Endometrium (tissue), 2 donors: ENCODE measurements around the gene CDC20B.
"Not testable (repeated sequence)": the region's sequence is repeated elsewhere in the genome, so short reads cannot be mapped to it uniquely, and the experiment has no call there.

Experiments used
- FAIRE-seq: peaks from 2 replicates; lab custom pipeline; 2012; peaks lifted over from hg19 to GRCh38; lab: Jason Lieb, UNC
- donor health status: control.
- donor health status: control.

The CDC20B gene

DNA sequence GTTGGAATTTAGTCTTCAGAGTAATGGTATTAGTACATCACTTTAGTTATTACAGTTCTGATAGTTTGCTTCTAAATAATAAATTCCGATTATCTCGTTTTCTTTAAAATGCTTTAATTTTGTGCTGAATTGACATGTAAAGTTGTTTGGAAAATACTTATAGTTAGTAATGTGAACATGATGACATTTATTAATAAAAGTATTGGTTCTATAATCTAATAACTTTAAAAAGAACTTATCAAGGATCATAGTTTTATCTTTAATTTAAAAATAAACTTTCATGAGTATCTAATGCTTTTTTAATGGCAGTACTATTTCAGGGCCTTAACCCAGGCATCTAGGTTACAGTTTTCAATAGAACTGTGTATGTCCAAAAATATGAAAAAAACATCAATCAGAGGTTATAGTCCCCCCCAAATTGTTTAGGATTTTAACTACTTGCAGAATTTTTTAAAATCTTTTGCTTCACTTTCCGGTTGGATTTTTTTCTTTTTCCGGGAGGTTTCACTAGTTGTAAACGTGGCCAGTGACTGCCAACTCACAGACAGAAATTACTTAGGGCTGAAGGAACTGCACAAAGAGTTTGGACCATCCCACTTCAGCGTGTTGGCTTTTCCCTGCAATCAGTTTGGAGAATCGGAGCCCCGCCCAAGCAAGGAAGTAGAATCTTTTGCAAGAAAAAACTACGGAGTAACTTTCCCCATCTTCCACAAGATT is 12.3 kb downstream of the CDC20B start:
- FAIRE-seq = peak; percentile 98

DNA sequence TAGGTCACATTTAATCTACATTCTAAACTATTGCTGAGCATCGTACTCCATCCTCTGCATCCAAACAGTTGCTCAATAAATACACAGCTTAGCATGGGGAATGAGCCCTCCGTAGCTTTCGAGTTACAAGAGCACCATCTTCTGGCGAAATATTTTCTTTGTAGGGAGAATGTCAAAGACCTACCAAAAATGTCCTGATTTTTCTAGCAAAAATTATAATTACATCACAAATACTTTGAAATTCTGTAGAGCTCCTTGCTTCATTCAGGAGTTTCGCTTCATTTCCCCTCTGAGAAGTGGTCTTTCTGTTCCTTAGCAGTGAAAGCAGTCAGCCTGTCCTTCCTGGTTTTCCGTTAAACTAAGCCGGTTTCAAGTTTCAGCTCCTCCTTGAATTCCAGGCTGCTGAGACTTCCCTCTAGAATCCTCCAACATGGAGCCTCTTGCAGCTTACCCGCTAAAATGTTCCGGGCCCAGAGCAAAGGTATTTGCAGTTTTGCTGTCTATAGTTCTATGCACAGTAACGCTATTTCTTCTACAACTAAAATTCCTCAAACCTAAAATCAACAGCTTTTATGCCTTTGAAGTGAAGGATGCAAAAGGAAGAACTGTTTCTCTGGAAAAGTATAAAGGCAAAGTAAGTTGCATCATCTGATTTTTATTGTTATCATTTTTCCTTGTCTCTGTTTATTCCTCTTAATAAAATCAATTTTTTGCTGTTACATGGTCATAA is 13.0 kb downstream of the CDC20B start, which contains the start of gene GPX8:
TSS of gene GPX8 (plus strand) at position 409 of the 730 bp plus-strand sequence. CDS start at position 431, 22 bp downstream.
- no peak for FAIRE-seq

DNA sequence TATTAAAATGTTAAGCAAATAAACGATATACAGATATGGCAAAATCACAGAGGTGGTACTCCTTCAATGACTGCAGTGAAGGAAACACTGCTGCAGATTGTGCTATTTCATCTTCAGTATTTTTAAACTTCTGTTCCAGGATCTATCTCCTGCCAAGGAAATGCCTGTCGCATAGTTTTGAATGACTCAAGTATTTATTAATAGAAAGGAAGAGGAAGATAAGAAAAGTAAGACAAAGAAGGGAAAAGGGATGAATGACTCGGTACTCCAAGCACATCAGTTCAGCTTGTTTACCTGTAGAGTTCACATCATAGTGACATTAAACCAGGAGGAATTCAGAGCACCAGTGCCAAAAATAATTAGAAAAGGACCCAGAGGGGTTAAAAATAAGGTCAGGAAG is 18.1 kb downstream of the CDC20B start:
- no peak for FAIRE-seq

DNA sequence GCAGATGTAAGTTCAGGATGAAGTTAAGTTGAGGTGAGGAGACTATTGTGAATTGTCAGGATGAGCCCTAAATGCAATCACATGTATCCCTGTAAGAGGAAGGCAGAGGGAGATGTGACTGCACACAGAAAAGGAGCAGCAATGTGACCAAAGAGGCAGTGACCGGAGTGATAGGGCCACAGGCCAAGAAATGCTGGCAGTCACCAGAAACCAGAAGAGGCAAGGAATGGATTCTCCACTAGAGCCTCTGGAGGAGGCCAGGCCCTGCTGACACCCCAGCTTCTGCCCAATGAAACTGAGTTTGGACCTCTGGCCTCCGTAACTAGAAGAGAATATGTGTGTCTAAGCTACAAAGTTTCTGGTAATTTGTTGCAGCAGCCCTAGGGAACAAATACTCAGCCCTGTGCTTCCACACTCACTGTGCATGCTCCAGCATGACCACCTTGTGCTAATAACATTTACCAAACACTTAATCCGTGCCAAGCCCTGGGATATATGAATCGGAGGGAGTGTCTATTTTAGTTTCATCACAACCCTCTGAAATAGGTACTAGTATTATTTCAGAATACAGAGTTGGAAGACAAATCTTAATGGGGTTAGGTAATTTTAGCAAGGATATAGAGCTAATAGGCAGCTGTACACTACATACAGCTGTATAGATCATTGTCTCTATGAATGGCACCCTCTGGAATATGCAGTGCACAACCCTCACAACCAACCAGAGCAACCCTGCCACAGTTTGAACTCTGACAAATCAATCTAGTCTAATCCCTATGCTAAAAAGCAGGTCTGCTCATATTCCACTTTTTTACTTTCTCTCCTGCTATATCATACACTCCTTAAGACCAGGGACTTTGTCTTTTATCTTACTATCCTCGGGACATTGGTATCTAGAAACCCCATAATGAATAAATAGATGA is 20.8 kb downstream of the CDC20B start:
- no peak for FAIRE-seq

DNA sequence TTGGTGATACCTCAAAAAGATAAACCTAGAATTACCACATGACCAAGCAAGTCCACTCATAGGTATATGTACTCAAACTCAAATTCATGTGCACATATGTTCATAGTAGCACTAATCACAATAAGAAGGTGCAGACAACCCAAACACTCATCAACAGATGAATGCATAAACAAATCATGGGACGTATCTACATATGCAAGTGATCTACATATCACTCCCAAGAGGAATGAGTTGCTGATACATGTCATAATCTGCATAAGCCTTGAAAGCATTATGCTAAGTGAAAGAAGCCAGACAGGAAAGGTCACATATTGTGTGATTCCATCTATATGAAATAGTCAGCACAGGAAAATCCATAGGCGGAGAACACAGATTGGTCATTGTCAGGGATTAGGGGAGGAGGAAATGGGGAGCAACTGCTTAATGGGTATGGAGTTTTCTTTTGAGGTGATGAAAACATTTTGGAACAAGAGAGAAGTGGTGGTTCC is 23.6 kb downstream of the CDC20B start:
- FAIRE-seq = no peak

DNA sequence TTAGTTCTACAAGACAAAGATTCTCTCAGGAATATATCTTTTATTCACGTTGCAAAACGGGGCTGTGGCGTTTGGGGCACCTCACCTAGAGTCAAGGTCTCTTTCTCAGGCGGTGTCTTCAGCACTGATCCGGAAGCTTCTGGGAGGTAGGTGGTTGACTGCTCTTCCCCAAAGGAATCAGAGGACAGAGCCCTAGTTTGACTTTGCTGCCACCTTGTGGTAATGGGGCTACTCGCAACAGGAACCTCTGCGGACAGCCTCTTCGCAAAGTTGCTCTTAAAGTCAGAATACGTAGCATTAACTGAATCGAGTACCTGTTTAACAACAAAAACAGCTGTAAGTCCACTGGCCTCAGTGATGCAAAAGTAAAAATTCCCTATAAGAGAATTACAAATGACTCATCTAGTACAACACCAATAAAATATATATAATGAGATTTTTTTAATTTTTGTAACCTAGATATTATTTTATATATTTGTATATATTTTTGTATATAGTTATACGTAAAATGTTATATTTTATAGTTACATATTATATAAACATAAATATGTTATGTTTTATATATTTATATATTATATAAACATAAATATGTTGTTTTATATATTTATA is 26.3 kb downstream of the CDC20B start:
- FAIRE-seq = no peak

DNA sequence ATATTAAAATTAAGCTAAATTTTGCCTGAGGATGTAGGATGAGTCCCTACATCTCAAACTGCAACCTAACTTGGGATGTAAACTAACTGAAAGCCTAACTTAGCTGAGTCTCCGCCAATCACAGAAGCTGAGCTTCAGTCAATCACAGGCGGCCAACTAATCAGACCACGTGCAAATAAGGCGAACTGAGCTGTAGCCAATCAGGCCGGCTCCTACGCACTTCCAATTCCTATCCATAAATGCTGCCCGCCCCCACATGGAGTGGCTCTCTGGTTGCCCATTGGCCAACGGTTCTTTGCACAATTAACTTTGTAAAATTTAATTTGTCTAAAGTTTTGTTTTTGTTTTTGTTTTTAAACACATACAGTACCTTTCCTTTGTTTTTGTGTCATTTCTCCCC is 26.9 kb downstream of the CDC20B start:
- FAIRE-seq = no peak

DNA sequence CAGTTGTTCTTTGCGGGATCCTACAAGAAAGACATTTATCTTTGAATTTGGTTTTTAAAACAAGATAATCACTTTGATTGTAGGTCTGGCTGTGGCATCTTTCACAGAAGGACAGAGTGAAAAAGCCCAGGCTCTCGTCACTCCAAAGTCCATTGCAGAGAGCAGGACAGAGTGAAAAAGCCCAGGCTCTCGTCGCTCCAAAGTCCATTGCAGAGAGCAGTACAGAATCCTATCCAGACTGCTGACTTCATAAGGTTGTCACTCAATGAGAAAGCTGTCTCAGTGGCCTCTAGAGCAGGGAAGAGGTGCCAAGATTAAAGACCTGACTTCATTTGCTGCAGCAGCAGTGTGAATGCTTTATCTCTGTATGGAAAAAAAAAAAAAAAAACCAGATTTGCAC is 29.4 kb downstream of the CDC20B start:
- no peak for FAIRE-seq

DNA sequence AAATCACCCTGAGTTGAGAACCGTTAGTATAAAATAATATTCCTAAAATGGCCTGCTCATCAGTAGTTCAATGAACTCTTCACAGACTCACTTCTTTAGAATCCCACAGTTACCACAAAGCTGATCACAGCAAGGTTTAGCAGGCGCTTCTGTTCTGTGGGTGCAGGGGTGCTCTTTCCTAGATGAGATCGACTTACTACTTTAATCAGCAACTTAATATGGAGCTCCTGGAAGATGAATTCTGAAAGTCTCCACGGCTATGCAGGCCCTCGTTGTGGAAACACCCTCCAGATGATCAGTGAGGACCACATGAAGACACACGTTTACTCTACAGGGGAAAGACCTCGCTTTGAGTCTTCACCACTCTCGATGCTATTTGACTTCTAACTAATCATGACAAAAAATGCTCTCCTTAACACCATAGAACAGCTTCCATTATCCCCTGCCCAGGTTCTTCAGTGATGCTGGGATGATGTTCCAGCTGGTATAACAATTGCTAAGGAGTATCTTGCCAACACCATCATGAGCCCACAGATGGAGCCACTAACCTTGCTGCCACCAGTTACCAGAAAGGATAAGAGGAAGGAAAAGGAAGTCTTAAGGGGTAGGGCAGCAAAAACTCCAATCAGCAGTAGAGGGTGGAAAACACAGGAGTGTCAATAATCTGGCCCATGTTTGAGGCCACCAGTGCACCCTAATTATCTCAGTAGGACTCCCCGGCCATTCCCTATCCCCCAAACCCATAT is 30.9 kb downstream of the CDC20B start:
- FAIRE-seq = no peak

DNA sequence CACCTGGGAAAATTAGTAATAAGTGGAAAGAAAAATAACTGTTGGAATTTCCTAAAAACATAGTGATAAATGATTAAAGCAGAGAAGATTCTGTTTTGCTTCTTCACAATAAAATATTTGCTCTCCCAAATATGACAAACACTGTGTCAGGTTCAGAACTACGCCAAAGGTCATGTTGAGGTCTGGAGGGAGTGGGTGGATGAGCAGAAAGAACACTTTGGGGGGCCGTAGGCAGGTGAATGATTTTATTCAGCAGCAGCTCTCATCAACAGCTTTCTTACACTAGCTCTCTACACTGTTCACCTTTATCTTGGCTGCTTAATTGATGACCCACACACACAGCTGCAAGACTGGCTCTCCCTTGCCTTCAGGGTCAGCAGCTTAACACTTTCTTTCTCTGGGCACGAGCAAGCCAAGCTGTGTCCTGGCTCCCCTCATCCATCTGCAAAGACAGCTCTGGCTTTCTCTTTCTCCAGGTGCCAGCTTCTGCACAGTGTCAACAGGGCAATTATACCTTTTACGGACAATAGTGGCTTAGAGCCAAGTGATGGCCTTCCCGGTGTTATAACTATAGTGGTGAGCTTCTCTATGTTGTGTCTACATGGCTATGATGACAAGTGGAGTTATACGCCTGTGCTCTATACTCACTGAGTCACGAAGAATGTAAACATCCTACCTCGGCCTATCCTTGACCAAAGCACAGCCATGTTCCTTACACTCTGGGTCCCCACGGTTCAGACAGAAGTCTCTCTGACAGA is 31.9 kb downstream of the CDC20B start:
- no peak for FAIRE-seq

DNA sequence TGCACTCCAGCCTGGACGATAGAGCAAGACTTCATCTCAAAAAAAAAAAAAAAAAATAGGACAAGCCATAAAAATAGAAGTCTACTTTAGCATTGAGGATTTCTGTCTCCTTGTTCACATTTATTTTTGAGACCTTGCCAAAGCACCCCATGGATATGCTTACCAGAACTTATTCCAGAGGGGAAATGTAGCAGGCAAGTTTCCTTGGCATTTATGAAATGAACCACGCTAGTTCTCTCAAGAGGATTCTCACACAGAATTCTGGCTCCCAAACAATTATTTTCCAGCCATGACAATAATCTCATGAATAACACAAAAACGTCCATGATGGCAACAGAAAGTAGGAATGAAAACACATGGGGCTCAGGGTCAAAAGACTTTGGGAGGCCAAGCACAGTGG is 36.5 kb downstream of the CDC20B start:
- FAIRE-seq = no peak

DNA sequence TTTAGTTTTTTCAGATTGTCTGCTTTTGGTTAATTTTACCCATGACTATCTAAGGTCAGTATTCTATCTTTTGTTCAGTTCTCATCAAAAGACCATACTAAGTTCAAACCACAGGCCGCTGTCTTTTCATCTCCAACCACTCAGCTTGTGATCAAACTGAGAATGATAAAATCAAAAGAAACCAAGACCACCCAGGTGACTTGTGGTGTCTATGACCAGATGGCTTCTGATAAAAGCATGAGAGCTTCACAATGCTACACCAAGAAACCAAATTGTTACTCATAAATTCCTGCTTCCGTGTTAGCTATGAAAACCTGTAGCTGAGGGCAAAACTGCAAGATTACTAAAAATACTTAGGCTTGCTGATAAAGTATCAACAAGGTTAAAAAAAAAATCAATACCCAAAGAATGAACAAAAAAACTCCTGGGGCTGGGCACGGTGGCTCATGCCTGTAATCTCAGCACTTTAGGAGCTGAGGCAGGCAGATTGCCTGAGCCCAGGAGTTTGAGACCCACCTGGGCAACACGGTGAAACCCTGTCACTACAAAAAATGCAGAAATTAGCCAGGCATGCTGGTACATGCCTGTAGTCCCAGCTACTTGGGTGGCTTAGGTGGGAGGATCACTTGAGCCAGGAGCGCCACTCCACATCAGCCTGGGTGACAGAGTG is 38.8 kb downstream of the CDC20B start:
- FAIRE-seq = no peak

DNA sequence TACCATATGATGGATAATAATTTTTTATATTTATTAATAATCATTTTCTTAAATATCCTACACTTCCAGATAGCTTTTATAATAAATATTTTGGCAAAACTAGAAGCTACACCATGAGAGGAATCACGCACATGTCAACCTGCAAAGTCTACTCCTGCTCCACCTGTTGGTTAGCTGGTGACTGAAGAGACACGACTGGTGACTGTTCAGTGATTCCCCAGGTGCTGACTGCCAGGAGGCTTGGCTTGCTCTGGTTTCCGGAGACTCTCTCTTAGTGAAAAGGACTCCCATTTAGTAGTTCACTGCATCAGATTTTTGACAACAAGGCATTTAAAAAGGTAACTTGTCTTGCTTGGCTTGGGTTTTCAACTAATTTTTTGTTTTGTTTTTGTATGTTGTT is 49.6 kb downstream of the CDC20B start:
- no peak for FAIRE-seq

DNA sequence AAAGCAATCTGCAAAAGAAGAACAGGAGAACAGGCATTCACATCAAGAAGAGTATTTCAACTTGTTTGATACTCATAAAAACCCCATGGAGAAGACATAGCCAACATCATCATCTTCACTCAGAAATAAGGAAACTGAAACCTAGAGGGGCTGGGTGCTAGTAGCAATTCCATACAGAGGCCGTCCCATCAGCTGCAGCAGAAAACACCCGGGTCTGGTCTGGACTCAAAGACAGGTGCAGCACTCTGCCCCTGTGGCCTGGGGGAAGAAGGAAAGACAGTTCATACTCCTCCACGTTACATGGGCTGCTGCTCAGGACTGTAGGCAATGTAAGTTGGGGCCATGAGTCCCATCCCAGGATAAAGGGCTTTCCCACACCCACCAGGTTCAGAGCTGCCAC is 58.9 kb downstream of the CDC20B start:
- no peak for FAIRE-seq

DNA sequence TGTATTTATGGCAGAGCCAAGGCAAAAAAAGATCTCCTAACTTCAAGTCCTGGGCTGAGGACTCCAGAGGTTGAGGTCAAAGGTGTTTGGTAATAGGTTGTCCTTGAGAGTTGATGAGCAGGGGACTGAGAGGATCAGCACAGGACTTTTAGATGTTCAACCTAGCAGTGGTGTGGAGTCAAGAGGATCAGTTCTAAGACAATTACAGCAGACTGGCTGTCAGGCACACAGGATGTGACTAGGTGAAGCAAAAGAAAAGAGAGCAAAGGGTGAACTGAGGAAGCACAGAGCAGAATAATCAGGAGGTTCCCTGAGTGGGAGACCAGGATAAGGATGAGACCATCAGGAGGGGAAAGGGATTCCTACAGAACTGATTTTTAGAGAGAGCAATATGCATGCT is 59.6 kb downstream of the CDC20B start:
- FAIRE-seq = no peak

DNA sequence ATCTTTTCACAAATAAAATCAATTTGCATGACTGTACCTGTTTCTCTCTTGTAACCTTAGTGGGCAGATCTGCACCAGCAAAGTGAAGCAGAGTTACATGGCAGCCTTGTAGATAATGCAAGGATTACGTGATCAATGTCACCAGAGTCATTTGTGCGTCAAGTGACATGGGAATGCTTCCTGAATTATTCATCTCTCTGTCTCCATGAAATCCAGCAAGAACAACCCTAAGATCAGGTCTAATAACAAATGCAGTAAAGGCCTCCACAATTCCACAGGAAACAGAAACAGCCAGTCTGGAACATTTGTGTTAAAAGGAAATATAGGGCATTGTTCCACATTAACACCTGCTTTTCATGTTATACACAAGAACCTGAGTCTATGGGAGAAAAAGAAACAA is 62.8 kb downstream of the CDC20B start:
- FAIRE-seq = no peak

DNA sequence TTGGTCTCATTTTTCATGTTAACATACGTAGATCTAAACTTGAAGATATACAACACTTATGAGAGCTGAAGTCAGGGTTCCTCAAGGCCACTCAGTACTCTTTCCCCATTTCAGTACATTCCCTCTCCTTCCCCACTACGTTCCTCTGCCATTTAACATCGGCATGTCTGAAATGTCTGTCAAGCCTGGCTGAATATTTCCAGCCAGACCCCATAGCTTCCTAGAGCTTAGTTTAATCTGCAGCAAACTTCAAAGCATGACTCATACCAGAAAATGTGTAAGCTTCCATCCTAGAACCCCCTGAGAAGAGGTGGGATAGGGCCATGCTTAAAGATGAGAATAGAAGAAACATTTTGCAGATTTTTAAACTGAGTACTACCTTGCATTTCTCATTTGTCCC is 64.3 kb downstream of the CDC20B start:
- no peak for FAIRE-seq

DNA sequence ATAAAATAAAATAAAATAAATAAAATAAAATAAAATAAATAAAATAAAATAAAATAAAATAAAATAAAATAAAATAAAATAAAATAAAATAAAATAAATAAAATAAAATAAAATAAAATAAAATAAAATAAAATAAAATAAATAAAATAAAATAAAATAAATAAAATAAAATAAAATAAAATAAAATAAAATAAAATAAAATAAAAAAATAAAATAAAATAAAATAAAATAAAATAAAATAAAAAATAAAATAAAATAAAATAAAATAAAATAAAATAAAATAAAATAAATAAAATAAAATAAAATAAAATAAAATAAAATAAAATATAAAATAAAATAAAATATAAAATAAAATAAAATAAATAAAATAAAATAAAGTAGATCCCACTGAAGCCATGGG is 67.0 kb downstream of the CDC20B start:
- FAIRE-seq = not testable (repeated sequence)

DNA sequence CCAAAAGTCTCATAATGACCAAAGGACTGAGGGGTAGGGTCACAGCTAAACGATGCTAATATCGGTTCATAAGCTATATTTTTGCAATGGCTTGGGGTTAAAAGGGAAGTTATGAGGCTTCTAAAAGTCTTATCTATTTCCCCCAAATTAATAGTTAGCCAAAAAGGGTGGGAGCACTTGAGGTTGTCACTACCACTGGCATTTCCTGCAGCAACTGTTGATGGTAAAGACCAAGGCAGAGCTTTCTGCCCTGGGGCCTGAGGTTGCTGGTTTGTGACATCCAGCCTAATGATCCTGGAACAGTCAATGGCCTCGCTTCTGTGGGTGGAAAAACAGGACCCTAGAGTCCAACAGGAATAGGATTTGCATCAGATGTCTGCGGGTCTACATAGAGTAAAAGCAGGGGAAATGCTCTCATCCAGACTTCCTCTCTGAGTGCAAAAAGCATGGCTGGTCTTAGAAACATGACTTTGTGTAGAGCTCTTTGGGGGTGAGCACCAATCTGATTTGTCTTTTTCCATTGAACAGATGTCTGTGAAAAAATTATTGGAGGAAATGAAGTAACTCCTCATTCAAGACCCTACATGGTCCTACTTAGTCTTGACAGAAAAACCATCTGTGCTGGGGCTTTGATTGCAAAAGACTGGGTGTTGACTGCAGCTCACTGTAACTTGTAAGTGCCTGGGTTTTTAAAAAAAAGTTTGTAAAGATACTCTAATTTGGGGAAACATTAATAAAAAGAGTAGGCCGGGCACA is 67.9 kb downstream of the CDC20B start:
- FAIRE-seq = no peak
